Hematopoietic multipotent progenitor cell treated with erythropoietin and hydrocortisone succinate and interleukin-3 and kit ligand, for 8 days (in vitro differentiated cells): Measurements from ENCODE around the gene OR51B6.
"Not testable (repeated sequence)": the region's sequence is repeated elsewhere in the genome, so short reads cannot be mapped to it uniquely, and the experiment has no call there.

Experiments used
- DNase-seq: peaks from one replicate; pipeline ENCODE4 v3.0.0-alpha.2; 2015

The OR51B6 gene, protein sequence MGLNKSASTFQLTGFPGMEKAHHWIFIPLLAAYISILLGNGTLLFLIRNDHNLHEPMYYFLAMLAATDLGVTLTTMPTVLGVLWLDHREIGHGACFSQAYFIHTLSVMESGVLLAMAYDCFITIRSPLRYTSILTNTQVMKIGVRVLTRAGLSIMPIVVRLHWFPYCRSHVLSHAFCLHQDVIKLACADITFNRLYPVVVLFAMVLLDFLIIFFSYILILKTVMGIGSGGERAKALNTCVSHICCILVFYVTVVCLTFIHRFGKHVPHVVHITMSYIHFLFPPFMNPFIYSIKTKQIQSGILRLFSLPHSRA

DNA sequence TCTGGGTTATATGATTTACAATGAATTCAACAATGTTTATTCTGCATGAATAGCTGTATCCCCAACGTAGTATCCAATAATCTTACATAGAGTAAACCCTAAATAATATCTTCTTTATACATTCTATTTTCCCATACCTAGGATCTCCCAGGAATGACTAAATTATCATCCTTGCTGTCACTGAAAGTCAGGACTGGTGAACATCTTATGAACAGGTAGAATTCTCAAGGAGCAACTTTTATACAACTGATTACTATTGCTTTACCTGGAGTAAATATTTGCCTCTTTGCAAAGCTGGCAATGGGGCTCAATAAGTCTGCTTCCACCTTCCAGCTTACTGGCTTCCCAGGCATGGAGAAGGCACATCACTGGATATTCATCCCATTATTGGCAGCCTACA is at the start of gene OR51B6:
TSS of gene OR51B6 (plus strand) at position 301 of the 400 bp plus-strand sequence. CDS start at position 301, 0 bp downstream.
- DNase-seq: no peak

GRCh38 chr11:5301846-5302245 is 49.5 kb upstream of the OR51B6 start, which contains the start of gene OR51B4:
OR51B4 (minus strand) TSS chr11:5301946; CDS start chr11:5301946, 0 bp downstream.
- no peak for DNase-seq

DNA sequence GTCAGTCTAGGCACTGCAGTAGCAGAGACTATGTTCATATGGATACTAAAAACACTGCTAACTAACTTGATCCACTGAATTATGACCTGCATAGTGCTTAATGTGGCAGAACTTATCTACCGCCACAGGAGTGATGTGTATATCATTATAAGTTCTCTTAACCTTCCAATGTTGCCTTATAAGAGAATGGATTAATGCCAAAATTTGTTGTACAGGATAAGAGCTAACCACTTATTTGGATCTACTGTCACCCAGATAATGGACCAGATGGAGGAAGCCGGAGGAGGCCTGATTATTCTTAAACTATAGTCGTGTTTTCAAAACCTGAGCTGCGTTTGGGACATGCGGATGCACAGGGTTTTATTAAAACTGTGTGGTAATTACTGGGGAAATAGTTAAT is 47.7 kb upstream of the OR51B6 start:
- peak; percentile 98 for DNase-seq

- no peak for DNase-seq
These were observed 47.3 kb upstream of the OR51B6 start for GRCh38 chr11:5304046-5304445.

DNA sequence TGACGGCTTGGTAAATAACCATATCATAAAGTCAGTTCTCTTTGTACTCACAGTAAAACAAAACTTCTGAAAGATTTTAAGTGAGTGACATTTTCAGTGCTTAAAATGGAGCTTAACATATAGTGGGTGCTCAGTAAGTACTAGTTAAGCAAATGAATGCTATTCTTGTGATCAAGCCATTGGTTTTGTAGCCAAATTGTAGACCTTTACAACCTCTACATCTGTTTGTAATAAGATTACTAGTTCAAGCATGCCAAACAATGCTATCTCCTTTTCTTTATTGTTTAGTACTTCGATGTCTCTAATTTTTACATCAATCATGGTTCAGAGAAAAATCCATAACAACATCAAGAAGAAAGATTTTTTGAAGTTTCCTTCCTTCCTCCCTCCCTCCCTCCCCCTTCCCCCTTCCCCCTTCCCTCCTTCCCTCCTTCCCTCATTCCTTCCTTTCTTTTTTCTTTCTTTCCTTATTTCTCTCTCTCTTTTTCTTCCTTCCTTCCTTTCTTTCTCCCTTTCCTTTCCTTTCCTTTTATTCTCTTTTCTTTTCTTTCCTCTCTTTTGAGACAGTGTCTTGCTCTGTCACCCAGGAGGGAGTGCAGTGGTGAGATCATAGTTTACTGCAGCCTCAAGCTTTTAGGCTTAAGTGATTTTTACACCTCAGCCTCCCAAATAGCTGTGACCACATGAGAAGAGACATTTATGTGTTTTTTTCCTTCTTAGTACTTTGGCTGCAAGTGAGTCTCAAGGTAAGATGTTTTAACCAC is 43.9 kb upstream of the OR51B6 start:
- no peak for DNase-seq

GRCh38 chr11:5310423-5310822 is 40.9 kb upstream of the OR51B6 start:
- no peak for DNase-seq

GRCh38 chr11:5313326-5314023 is 37.8 kb upstream of the OR51B6 start:
- DNase-seq: not testable (repeated sequence)

DNA sequence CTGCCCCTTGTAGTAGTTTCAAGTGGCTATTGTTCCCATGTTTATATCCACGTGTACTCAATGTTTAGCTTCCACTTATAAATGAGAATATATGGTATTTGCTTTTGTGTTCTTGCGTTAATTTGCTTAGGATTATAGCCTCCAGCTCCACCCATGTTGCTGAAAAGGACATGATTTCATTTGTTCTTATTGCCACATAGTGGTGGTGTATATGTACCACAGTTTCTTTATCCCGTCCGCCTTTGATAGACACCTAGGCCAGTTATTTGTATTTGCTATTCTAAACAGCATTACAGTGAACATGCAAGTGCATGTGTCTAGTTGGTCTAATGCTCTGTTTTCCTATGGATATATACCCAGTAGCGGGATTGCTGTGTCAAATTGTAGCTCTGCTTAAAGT is 34.0 kb upstream of the OR51B6 start:
- DNase-seq: peak; percentile 65

DNA sequence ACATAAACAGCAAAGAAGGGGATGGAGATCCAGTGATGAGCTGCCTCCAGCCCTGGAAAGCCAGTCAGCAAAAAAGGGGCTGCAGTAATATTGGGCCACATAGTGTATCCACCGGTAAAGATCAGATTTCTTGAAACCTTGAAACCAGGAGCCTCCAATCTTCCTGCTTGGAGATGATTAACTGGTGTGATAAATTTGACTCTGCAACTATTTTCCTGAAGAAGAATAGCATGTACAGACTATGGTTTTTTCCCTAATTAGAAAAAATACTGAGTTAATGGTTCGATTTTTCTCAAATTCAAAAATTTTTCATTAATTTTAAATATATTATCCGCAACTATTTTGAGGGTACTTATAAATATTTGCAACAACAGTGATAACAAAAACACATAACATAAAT is 27.1 kb upstream of the OR51B6 start, which contains the start of gene OR51B2:
TSS of gene OR51B2 (minus strand) at position 101 of the 400 bp plus-strand sequence. CDS start at position 101, 0 bp downstream.
- DNase-seq: no peak

DNA sequence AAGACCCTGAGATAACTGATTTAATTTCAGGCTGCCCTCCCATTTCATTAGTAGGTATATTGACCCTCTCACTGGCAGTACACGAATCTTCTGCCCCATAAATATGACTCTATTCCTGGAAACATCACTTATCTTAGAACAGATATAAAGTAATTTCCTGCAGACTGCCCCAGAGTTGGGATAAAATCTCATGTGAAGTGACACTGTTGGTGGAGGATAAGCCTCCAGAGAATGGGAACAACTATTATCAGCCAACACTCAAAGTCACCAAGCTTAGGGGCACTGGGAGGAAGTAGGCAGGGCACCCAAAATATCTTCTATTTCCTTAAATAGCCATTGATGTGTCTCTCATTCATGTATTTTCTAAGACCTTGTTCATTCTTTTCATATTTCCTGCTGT is 16.1 kb upstream of the OR51B6 start:
- DNase-seq: peak; percentile 84

DNA sequence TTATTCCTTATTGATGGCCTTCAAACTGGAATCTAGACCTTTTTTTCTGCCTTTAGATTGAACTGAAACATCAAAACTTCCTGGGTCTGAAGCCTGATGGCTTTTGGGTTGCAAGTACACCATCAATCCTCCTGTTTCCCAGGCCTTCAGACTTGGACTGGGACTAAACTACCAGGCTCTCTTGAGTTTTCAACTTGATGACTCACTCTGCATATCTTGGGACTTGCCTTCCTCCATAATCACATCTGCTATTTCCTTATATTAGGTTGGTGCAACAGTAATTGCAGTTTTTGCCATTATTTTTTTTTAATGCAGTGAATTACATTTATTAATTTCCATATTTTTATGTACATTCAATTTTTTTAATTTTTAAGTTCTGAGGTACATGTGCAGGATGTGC is 15.0 kb upstream of the OR51B6 start:
- DNase-seq: no peak

DNA sequence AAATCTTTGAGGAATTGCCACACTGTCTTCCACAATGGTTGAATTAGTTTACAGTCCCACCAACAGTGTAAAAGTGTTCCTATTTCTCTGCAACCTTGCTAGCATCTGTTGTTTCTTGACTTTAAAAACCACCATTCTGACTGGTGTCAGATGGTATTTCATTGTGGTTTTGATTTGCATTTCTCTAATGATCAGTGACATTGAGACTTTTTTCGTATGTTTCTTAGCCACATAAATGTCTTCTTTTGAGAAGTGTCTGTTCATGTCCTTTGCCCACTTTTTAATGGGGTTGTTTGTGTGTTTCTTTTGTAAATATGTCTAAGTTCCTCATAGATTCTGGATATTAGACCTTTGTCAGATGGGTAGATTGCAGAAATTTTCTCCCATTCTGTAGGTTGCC is 14.1 kb upstream of the OR51B6 start:
- not testable (repeated sequence) for DNase-seq

DNA sequence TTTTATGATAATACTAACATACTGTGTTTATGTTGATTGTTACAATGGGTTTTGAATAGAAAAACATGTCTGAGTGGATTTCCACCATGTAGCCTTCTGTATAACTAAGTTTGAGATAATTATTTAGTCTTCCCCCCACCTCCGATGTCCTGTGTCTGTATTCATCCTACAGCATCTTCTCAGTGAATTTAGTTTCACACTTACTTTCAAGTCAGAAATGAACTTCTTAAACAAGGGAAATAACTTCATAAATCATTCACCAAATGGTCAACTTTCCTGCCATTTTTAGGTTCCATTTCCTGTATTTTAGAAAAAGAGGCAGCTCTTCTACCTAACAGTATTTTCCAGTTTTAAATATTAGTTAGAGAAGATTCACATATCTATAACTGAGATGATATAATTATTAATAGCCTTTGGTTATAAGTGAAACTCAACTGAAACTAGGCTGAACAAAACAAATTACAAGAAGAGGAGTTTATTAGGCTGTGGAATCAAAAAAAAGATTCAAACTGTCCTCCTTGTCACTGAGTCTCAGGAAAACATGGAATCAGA is 11.5 kb upstream of the OR51B6 start:
- DNase-seq: no peak

GRCh38 chr11:5343474-5344335 is 7.6 kb upstream of the OR51B6 start, which contains the start of gene OR51B5:
OR51B5 (minus strand) TSS chr11:5343524; CDS start chr11:5343524, 0 bp downstream.
- DNase-seq: no peak

DNA sequence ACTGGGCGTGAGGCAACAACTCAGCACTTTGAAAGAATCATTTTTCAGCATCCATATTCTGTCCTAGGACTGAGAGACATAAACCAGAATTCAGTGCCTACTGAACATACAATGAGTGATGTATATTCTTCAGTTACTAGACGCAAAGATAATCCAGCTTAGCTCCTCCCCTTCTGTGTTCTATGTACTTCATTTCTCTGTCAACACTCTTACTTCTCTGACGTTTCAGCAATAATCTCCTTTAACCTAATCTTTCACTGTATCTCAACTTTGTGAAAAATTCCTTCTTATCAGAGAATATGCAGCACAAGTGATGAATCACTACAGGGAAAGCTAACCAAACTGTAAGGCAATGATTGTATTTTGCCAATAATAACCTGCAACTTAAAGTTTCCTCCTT is 5.5 kb upstream of the OR51B6 start:
- no peak for DNase-seq

DNA sequence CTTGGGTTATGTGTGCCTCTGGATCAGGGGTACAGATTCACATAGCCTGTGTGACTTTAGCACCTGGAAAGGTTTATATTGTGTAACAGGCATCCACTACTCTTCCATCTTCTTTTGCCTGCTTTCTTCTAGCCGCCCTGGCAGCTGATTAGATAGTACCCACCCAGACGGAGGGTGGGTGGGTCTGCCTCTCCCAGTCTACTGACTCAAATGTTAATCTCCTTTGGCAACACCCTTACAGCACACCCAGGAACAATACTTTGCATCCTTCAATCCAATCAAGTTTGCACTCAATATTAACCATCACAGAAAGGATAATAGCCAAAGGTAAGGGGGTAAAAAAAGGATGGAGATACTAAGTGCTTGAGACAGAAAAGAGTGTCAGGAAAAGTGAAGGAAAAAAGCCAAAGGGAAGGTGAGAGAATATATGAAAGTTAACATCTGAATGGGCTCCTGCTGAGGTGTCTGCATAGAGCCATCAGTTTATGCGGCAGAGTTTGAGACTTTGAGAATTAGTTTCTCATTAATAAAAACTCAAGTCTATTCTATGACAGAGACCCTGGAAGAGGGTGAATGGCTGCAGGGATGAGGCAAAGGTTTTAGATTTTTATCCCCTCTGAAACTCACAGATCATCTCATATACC is 2.6 kb upstream of the OR51B6 start:
- DNase-seq: peak; percentile 82

GRCh38 chr11:5349550-5349949 is 1.8 kb upstream of the OR51B6 start:
- DNase-seq: no peak

GRCh38 chr11:5356031-5356430 is 4.7 kb downstream of the OR51B6 start:
- DNase-seq: not testable (repeated sequence)

- DNase-seq: no peak
These were observed 10.8 kb downstream of the OR51B6 start for GRCh38 chr11:5362017-5362625.

DNA sequence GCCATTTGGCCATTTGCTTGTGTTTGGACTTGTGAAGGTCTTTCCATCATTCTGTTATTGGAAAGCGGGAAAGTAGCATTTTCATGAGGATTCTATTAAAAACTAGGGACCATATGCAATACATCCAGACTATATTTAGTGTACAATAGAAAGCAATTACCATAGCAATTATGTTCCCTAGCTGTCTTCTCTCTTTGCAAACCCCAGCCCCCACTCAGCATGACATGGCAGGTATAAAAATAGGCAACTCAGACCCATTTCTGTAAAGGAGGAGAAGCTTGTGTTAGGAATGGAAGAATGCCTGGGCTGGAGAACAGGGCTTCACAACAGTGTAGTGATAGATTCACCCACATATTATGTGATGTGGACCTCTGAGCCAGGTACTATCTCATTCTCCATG is 12.4 kb downstream of the OR51B6 start:
- DNase-seq: no peak

DNA sequence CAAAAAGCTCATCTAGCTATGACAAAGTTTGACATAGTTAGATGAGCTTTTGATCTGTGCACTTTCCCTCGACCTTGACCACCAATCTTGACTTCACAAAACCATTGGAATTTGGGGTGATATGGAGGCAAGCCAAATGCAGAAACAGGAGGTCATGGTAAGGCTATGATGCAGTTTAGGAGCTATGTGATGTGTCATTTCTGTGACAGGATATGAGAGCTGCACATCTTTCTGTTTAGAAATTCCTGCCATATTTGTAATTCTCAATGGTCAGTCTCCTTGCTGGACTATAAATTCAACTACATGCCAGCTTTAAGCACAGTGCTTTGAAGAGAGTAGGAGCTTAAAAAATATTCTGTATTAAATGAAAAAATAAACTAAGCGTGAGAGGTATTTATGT is 12.9 kb downstream of the OR51B6 start:
- DNase-seq: no peak
